Liver (tissue), 9 donors: ENCODE data around the gene SHROOM2. TPM values are rescaled to one million over a fixed set of nuclear protein-coding genes. Genes with fewer than 3 reads are reported as not detected.

ENCODE experiments used
- DNase-seq: peaks from one replicate; pipeline ENCODE4 v3.0.0-alpha.2; 2017; ENCODE audit warnings: low spot score
- H3K27ac ChIP-seq, 2 donors: one replicate each; pipeline ENCODE4 v1.7.0; 2013; ENCODE audit warnings: inconsistent platforms in 2 of 2, low read length in 2 of 2, control low read depth in 1 of 2, low read depth in 1 of 2, mild to moderate bottlenecking in 1 of 2
- H3K27me3 ChIP-seq, 4 donors: one replicate each; pipeline versions ENCODE4 v1.6.1 to v1.7.0; 2013; ENCODE audit warnings: low read length in 3 of 4, inconsistent platforms in 1 of 4, mild to moderate bottlenecking in 1 of 4, moderate library complexity in 1 of 4; ENCODE audit not compliant: control insufficient read depth in 4 of 4, insufficient read depth in 4 of 4
- H3K36me3 ChIP-seq, 4 donors: one replicate each; pipeline versions ENCODE4 v1.6.1 to v1.7.0; 2013; ENCODE audit warnings: low read length in 3 of 4, mild to moderate bottlenecking in 3 of 4, low read depth in 1 of 4, moderate library complexity in 1 of 4; ENCODE audit not compliant: control insufficient read depth in 4 of 4, insufficient read depth in 3 of 4
- H3K4me1 ChIP-seq, 4 donors: one replicate each; pipeline versions ENCODE4 v1.6.1 to v1.7.0; 2013; ENCODE audit warnings: low read length in 3 of 4, mild to moderate bottlenecking in 3 of 4, moderate library complexity in 1 of 4; ENCODE audit not compliant: control insufficient read depth in 4 of 4, insufficient read depth in 4 of 4
- H3K4me3 ChIP-seq, 3 donors: one replicate each; pipeline versions ENCODE4 v1.6.1 to v1.7.0; 2013; ENCODE audit warnings: low read length in 3 of 3, control low read depth in 1 of 3, low read depth in 1 of 3, mild to moderate bottlenecking in 1 of 3
- H3K9ac ChIP-seq, 2 donors: one replicate each; pipeline ENCODE4 v1.7.0; 2013; ENCODE audit warnings: low read length in 2 of 2, mild to moderate bottlenecking in 2 of 2, moderate library complexity in 2 of 2, control low read depth in 1 of 2, low read depth in 1 of 2
- H3K9me3 ChIP-seq, 4 donors: one replicate each; pipeline versions ENCODE4 v1.6.1 to v1.7.0; 2013; ENCODE audit warnings: low read length in 3 of 4; ENCODE audit not compliant: control insufficient read depth in 4 of 4
- ATF3 ChIP-seq: IDR thresholded peaks from 2 replicates; pipeline ENCODE4 v1.6.1; 2016; ENCODE audit warnings: antibody characterized with exemption
- CTCF ChIP-seq: fragments of 150-350 bp; IDR thresholded peaks from 2 replicates; pipeline ENCODE4 v1.5.1; 2017; ENCODE audit warnings: improper control_type of control experiment, low read depth, low read length; ENCODE audit not compliant: missing input control
- EGR1 ChIP-seq, 2 donors: IDR thresholded peaks; 2 replicates each; pipeline ENCODE4 v1.6.1; 2016 to 2018; ENCODE audit warnings: antibody characterized with exemption in 2 of 2, low read depth in 2 of 2
- FOXA1 ChIP-seq: IDR thresholded peaks from 2 replicates; pipeline ENCODE4 v1.6.1; 2016; ENCODE audit warnings: antibody characterized with exemption
- FOXA2 ChIP-seq: IDR thresholded peaks from 2 replicates; pipeline ENCODE4 v1.6.1; 2016; ENCODE audit warnings: antibody characterized with exemption
- GABPA ChIP-seq, 2 donors: IDR thresholded peaks in 1 of 2; conservative IDR thresholded peaks in 1 of 2; 2 replicates each; pipeline ENCODE4 v1.6.1; 2016; ENCODE audit warnings: antibody characterized with exemption in 2 of 2, mild to moderate bottlenecking in 1 of 2, moderate library complexity in 1 of 2
- HNF4A ChIP-seq, 2 donors: conservative IDR thresholded peaks; 2 replicates each; pipeline ENCODE4 v1.6.1; 2016; ENCODE audit warnings: antibody characterized with exemption in 2 of 2, mild to moderate bottlenecking in 2 of 2
- HNF4G ChIP-seq: IDR thresholded peaks from 2 replicates; pipeline ENCODE4 v1.6.1; 2016; ENCODE audit warnings: antibody characterized with exemption
- JUND ChIP-seq, 2 donors: IDR thresholded peaks; 2 replicates each; pipeline ENCODE4 v1.6.1; 2016; ENCODE audit warnings: antibody characterized with exemption in 2 of 2
- MAX ChIP-seq: IDR thresholded peaks from 2 replicates; pipeline ENCODE4 v1.6.1; 2016; ENCODE audit warnings: antibody characterized with exemption
- NR2F2 ChIP-seq: IDR thresholded peaks from 2 replicates; pipeline ENCODE4 v1.6.1; 2016; ENCODE audit warnings: antibody characterized with exemption
- RAD21 ChIP-seq, 2 donors: IDR thresholded peaks; 2 replicates each; pipeline ENCODE4 v1.6.1; 2016; ENCODE audit warnings: antibody characterized with exemption in 2 of 2, mild to moderate bottlenecking in 2 of 2
- RXRA ChIP-seq, 2 donors: IDR thresholded peaks; 2 replicates each; pipeline ENCODE4 v1.6.1; 2017 to 2018; ENCODE audit warnings: antibody characterized with exemption in 2 of 2, mild to moderate bottlenecking in 1 of 2
- SP1 ChIP-seq: IDR thresholded peaks from 2 replicates; pipeline ENCODE4 v1.6.1; 2018; ENCODE audit warnings: antibody characterized with exemption, mild to moderate bottlenecking
- TAF1 ChIP-seq: conservative IDR thresholded peaks from 2 replicates; pipeline ENCODE4 v1.6.1; 2016; ENCODE audit warnings: antibody characterized with exemption, mild to moderate bottlenecking
- YY1 ChIP-seq: IDR thresholded peaks from 2 replicates; pipeline ENCODE4 v1.6.1; 2016; ENCODE audit warnings: antibody characterized with exemption, mild to moderate bottlenecking
- ZBTB33 ChIP-seq: IDR thresholded peaks from 2 replicates; pipeline ENCODE4 v1.6.1; 2016; ENCODE audit warnings: antibody characterized with exemption
- WGBS: extraction: QIAGEN DNeasy Blood & Tissue Kit; methylation state at CpG from one replicate; pipeline ENCODE4 v1.1.7; 2013; 5-methylcytosine and 5-hydroxymethylcytosine counted together
- polyA plus RNA-seq, 2 donors: library from polyadenylated mRNA; stranded (reverse) in 1 of 2; unstranded in 1 of 2; fragments of 200-250 nt in 1 of 2; fragments of >200 nt in 1 of 2; fragmentation: Nextera tagmentation in 1 of 2; extraction: Ambion mirVana in 1 of 2; gene quantifications; one replicate each; pipeline versions ENCODE4 v1.2.1 to v1.2.3, GENCODE V29; 2013 to 2015
- total RNA-seq, 2 donors: library from RNA; depleted of rRNA; stranded (reverse); fragments of >200 nt; gene quantifications; one replicate each; pipeline ENCODE4 v1.2.3, GENCODE V29; 2014
- TF ChIP-seq, protein P1 (sequence below): IDR thresholded peaks from 2 replicates; pipeline ENCODE4 v1.6.1; 2016; ENCODE audit warnings: antibody characterized with exemption, mild to moderate bottlenecking
- donor health status: healthy.
- donor health status: healthy.
- donor health status: healthy.
- donor health status: healthy.
- donor health status: healthy.

SHROOM2 gene
- total and polyA plus RNA-seq, 4 donors: 1.1 to 5.4 (median 3.6) TPM

- Histone ChIP-seq H3K9ac (no peak overlapping the region), H3K27me3 (no peaks in the 10 kb centered on the region), H3K9me3 (no peaks in the 10 kb centered on the region), H3K27ac (no peak overlapping the region), H3K4me1 (no peaks in the 10 kb centered on the region), H3K4me3 (no peak overlapping the region), H3K36me3 (no peaks in the 10 kb centered on the region)
- DNase-seq: no peak
- TF ChIP-seq CTCF (peak; percentile 39), RAD21 (IDR thresholded peaks at IDR 0.05) (peak; percentile 69 to 77), HNF4G (no peak)
- 34% methylated on average over 1 of the region's 1 CpG for WGBS
Measured at GRCh38 chrX:9988762-9989161, 202.5 kb downstream of the SHROOM2 start.

- Histone ChIP-seq H3K27me3 (no peaks in the 10 kb centered on the region), H3K9ac (no peak overlapping the region), H3K4me3 (no peak overlapping the region), H3K4me1 (no peaks in the 10 kb centered on the region), H3K36me3 (no peaks in the 10 kb centered on the region), H3K27ac (no peak overlapping the region), H3K9me3 (no peaks in the 10 kb centered on the region)
- no peak for TF ChIP-seq HNF4A (conservative IDR thresholded peaks at IDR 0.05)
- TF ChIP-seq CTCF: no peak
- TF ChIP-seq FOXA2: no peak
- no peak for TF ChIP-seq HNF4G
- TF ChIP-seq TAF1: no peak
- TF ChIP-seq YY1: no peak
- TF ChIP-seq, protein P1, sequence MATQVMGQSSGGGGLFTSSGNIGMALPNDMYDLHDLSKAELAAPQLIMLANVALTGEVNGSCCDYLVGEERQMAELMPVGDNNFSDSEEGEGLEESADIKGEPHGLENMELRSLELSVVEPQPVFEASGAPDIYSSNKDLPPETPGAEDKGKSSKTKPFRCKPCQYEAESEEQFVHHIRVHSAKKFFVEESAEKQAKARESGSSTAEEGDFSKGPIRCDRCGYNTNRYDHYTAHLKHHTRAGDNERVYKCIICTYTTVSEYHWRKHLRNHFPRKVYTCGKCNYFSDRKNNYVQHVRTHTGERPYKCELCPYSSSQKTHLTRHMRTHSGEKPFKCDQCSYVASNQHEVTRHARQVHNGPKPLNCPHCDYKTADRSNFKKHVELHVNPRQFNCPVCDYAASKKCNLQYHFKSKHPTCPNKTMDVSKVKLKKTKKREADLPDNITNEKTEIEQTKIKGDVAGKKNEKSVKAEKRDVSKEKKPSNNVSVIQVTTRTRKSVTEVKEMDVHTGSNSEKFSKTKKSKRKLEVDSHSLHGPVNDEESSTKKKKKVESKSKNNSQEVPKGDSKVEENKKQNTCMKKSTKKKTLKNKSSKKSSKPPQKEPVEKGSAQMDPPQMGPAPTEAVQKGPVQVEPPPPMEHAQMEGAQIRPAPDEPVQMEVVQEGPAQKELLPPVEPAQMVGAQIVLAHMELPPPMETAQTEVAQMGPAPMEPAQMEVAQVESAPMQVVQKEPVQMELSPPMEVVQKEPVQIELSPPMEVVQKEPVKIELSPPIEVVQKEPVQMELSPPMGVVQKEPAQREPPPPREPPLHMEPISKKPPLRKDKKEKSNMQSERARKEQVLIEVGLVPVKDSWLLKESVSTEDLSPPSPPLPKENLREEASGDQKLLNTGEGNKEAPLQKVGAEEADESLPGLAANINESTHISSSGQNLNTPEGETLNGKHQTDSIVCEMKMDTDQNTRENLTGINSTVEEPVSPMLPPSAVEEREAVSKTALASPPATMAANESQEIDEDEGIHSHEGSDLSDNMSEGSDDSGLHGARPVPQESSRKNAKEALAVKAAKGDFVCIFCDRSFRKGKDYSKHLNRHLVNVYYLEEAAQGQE: no peak
- TF ChIP-seq RXRA (IDR thresholded peaks at IDR 0.05): no peak
- no peak for TF ChIP-seq ZBTB33
- no peak for TF ChIP-seq GABPA (IDR thresholded peaks at IDR 0.05 in 1 of 2, conservative IDR thresholded peaks at IDR 0.05 in 1 of 2)
- TF ChIP-seq SP1: no peak
- TF ChIP-seq NR2F2: no peak
- TF ChIP-seq JUND (IDR thresholded peaks at IDR 0.05): no peak
- TF ChIP-seq ATF3: no peak
- TF ChIP-seq MAX: no peak
- no peak for TF ChIP-seq FOXA1
- TF ChIP-seq EGR1 (IDR thresholded peaks at IDR 0.05; ENCODE audit: low read depth in 2 of 2): no peak
- DNase-seq: no peak
- 96% methylated on average over 28 of the region's 28 CpGs for WGBS
Measured at GRCh38 chrX:9992061-9992460, 205.8 kb downstream of the SHROOM2 start.
